Tibial nerve (tissue), 4 donors: ENCODE measurements around the gene DLK2.

Source experiments
- EP300 ChIP-seq, 2 donors: sonication (generic); formaldehyde crosslinking; IDR thresholded peaks; one replicate each; pipeline ENCODE4 v1.6.1; 2017; ENCODE audit warnings: antibody characterized with exemption in 2 of 2, mild to moderate bottlenecking in 1 of 2
- TF ChIP-seq, protein P1 (sequence below), 5 experiments: fragments of 200-600 bp in 3 of 5; fragments of 450-650 bp in 2 of 5; sonication (generic) in 3 of 5; IDR thresholded peaks; one replicate each; pipeline ENCODE4 v1.5.1; 2016 to 2019; ENCODE audit warnings: antibody characterized with exemption in 5 of 5, mild to moderate bottlenecking in 3 of 5, moderate library complexity in 2 of 5

DNA sequence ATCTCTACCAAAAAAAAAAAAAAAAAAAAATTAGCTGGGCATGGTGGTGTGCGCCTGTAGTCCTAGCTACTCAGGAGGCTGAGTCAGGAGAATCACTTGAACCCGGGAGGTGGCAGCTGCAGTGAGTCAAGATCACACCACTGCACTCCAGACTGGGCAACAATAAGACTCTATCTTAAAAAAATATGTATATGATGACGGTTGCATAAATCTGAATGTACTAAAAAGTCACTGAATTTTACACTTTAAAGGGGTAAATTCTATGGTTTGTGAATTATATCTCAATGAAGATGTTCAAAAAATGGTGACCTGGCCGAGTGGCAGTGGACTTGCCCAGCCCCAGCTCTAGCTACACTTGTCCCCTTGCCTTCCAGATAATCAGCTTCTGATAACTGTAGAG, 38.4 kb downstream of the DLK2 start:
- TF ChIP-seq EP300 (IDR thresholded peaks at IDR 0.05): no peak
- TF ChIP-seq, protein P1, sequence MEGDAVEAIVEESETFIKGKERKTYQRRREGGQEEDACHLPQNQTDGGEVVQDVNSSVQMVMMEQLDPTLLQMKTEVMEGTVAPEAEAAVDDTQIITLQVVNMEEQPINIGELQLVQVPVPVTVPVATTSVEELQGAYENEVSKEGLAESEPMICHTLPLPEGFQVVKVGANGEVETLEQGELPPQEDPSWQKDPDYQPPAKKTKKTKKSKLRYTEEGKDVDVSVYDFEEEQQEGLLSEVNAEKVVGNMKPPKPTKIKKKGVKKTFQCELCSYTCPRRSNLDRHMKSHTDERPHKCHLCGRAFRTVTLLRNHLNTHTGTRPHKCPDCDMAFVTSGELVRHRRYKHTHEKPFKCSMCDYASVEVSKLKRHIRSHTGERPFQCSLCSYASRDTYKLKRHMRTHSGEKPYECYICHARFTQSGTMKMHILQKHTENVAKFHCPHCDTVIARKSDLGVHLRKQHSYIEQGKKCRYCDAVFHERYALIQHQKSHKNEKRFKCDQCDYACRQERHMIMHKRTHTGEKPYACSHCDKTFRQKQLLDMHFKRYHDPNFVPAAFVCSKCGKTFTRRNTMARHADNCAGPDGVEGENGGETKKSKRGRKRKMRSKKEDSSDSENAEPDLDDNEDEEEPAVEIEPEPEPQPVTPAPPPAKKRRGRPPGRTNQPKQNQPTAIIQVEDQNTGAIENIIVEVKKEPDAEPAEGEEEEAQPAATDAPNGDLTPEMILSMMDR (IDR thresholded peaks at IDR 0.05): no peak
